ENCODE results near the gene RNF19B. TPM values are rescaled to one million over a fixed set of nuclear protein-coding genes. Genes with fewer than 3 reads are reported as not detected.

Gene RNF19B
- total and polyA plus RNA-seq, 2 of the 13 experiments (the other 11 are each of a cell fraction or from before 2014, with no cell fraction given), result 15.3 to 22.5 TPM

- Histone ChIP-seq H3K4me1 (ENCODE audit: insufficient read depth, low read length) (peaks cover 21% of the 10 kb centered on the region), H3K36me3 (replicated peaks in 1 of 2; ENCODE audit: control insufficient read depth in 1 of 2, insufficient read depth in 2 of 2, low read length in 2 of 2) (no peaks in the 10 kb centered on the region), H3K4me3 (replicated peaks in 1 of 3; ENCODE audit: insufficient read depth in 1 of 3, low read depth in 2 of 3, low read length in 3 of 3) (peak overlapping the region; percentile 59 to 75 (median 62)), H3K79me2 (ENCODE audit: insufficient read depth, low read length) (no peaks in the 10 kb centered on the region), H3K9ac (ENCODE audit: insufficient read depth, low read depth, low read length) (peak overlapping the region; percentile 29; the same call in 1 of the 2 replicates), H3K27ac (ENCODE audit: extremely low read length, insufficient read depth, low read length) (no peak overlapping the region), H3K9me3 (ENCODE audit: low read length) (no peaks in the 10 kb centered on the region), H3K27me3 (ENCODE audit: control insufficient read depth in 1 of 2, insufficient read depth in 2 of 2, low read length in 2 of 2) (peaks cover 2 to 34% of the 10 kb centered on the region in 2 experiments; a peak in 3 of 5 replicates), H2AFZ (ENCODE audit: low read length) (no peak overlapping the region), H4K20me1 (ENCODE audit: insufficient read depth, low read length) (no peaks in the 10 kb centered on the region), H3K4me2 (ENCODE audit: low read depth, low read length) (peak overlapping the region; percentile 95)
- DNase-seq (ENCODE audit: low spot score), result peak; percentile 24
- FAIRE-seq, result no peak
- intact Hi-C loops (cut with micrococcal nuclease; ENCODE audit: unreplicated experiment), result no loop called here
- CTCF ChIA-PET (ENCODE audit: low intra/inter-chr PET ratio, low total read pairs), result no interaction called here
- POLR2A ChIA-PET, result no interaction called here
- BruUV-seq (replicated peaks), result no TSS peak
- whole genome bisulfite sequencing (ENCODE audit: low lambda C conversion rate), result 0% methylated on average over 9 of the region's 31 CpGs
- peak; percentile 99 for ATAC-seq
- in situ Hi-C loops (cut with HindIII; ENCODE audit: extremely low pct_ligation_motif_present, low pct_unique_long_range_greater_than_20kb), result loop anchor here (5.0 kb wide), 1 partner anchor 82 kb away; no protein-coding TSS in a partner anchor
- TF ChIP-seq ZNF563 (CRISPR knock-in tag; IDR thresholded peaks at IDR 0.05) (no peak), HDAC1 (CRISPR knock-in tag; IDR thresholded peaks at IDR 0.05) (peak; percentile 58; the same call in 1 of the 2 replicates), SKI (IDR thresholded peaks at IDR 0.05; ENCODE audit: partially characterized antibody) (no peak), ZMYM3 (CRISPR knock-in tag; IDR thresholded peaks at IDR 0.05) (peak; percentile 42; the same call in 1 of the 2 replicates), DMTF1 (CRISPR knock-in tag; IDR thresholded peaks at IDR 0.05) (no peak), RXRB (CRISPR knock-in tag; IDR thresholded peaks at IDR 0.05; ENCODE audit: borderline replicate concordance) (no peak), ONECUT2 (CRISPR knock-in tag; IDR thresholded peaks at IDR 0.05) (no peak), KIAA2018 (CRISPR knock-in tag; IDR thresholded peaks at IDR 0.05; ENCODE audit: borderline replicate concordance) (no peak), BRD4 (CRISPR knock-in tag; IDR thresholded peaks at IDR 0.05) (no peak), PLRG1 (conservative IDR thresholded peaks at IDR 0.05) (no peak)
Observed at GRCh38 chr1:32924881-32925344, 39.7 kb downstream of the RNF19B start.
